Uterus (tissue), 4 donors: Measurements from ENCODE around the gene AP3B1. TPM values are rescaled to one million over a fixed set of nuclear protein-coding genes. Genes with fewer than 3 reads are reported as not detected.

Experiments used
- DNase-seq, 2 donors: peaks; one replicate each; pipeline ENCODE4 v3.0.0-alpha.2; 2019 to 2020
- H3K27ac ChIP-seq, 2 donors: fragments of 200-600 bp; sonication (generic); 1 replicate in 1 of 2; 2 replicates in 1 of 2; pipeline ENCODE4 v1.5.1; 2016 to 2018
- H3K27me3 ChIP-seq, 2 donors: fragments of 200-600 bp; sonication (generic); one replicate each; pipeline ENCODE4 v1.5.1; 2018 to 2019; ENCODE audit warnings: control low read depth in 1 of 2
- H3K36me3 ChIP-seq, 2 donors: fragments of 200-600 bp; sonication (generic); one replicate each; pipeline ENCODE4 v1.5.1; 2019; ENCODE audit warnings: control low read depth in 1 of 2
- H3K4me1 ChIP-seq, 2 donors: fragments of 200-600 bp; sonication (generic); one replicate each; pipeline ENCODE4 v1.5.1; 2018 to 2019; ENCODE audit warnings: control low read depth in 1 of 2
- H3K4me3 ChIP-seq, 2 donors: fragments of 200-600 bp; sonication (generic); 1 replicate in 1 of 2; 2 replicates in 1 of 2; pipeline ENCODE4 v1.5.1; 2018 to 2019; ENCODE audit warnings: mild to moderate bottlenecking in 1 of 2
- H3K9me3 ChIP-seq, 2 donors: fragments of 200-600 bp; sonication (generic); one replicate each; pipeline ENCODE4 v1.5.1; 2019; ENCODE audit warnings: control low read depth in 1 of 2
- POLR2A ChIP-seq, 2 donors: fragments of 450-650 bp; IDR thresholded peaks; one replicate each; pipeline ENCODE4 v1.6.1; 2016; ENCODE audit warnings: antibody characterized with exemption in 2 of 2, mild to moderate bottlenecking in 1 of 2, moderate library complexity in 1 of 2
- intact Hi-C: fragments of 100-400 bp; cut with DNase I; formaldehyde crosslinking; loops from one replicate; pipeline ENCODE4 v1.15.1; 2023; ENCODE audit warnings: low total_unique reads
- total RNA-seq, 4 donors: library from RNA; depleted of rRNA in 3 of 4; stranded (reverse); fragments of >200 nt in 3 of 4; gene quantifications; one replicate each; pipeline versions ENCODE4 v1.1.0 to v1.2.4, GENCODE V29; 2014 to 2023
- TF ChIP-seq, protein P1 (sequence below), 4 experiments: fragments of 200-600 bp in 2 of 4; fragments of 450-650 bp in 2 of 4; sonication (generic) in 2 of 4; IDR thresholded peaks; one replicate each; pipeline ENCODE4 v1.5.1; 2016 to 2019; ENCODE audit warnings: antibody characterized with exemption in 4 of 4, mild to moderate bottlenecking in 2 of 4, moderate library complexity in 1 of 4
- donor health status: DM: yes; HTN: yes; CAD: no.

The AP3B1 gene
- total RNA-seq, 4 donors from 2014 or later, result 15.9 to 67.1 (median 33.4) TPM

DNA sequence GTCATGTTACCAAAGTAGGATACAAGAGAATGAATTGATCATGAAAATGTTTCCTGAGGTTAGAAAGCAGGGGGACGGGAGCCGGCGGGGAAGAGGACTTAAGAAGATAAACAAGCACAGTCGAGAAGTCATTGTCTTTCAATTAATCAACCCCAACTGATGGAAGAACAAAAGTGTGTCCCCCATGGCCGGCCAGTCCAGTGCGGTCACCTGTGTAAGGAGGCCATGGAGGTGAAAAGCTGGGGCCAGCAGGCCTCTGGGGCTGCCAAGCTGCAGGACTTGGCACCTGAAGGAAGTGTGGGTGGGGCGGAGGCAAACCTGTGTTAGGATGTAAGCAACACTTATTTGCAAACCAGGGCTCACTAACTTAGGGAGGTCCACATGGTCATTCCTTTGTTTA lies 295.1 kb downstream of the AP3B1 start:
- Histone ChIP-seq H3K4me3 (no peak overlapping the region), H3K4me1 (no peaks in the 10 kb centered on the region), H3K36me3 (no peaks in the 10 kb centered on the region), H3K27me3 (no peaks in the 10 kb centered on the region), H3K27ac (no peak overlapping the region), H3K9me3 (no peaks in the 10 kb centered on the region)
- DNase-seq, result no peak
- intact Hi-C loops, result no loop called here
- TF ChIP-seq POLR2A (IDR thresholded peaks at IDR 0.05), result no peak
- TF ChIP-seq, protein P1, sequence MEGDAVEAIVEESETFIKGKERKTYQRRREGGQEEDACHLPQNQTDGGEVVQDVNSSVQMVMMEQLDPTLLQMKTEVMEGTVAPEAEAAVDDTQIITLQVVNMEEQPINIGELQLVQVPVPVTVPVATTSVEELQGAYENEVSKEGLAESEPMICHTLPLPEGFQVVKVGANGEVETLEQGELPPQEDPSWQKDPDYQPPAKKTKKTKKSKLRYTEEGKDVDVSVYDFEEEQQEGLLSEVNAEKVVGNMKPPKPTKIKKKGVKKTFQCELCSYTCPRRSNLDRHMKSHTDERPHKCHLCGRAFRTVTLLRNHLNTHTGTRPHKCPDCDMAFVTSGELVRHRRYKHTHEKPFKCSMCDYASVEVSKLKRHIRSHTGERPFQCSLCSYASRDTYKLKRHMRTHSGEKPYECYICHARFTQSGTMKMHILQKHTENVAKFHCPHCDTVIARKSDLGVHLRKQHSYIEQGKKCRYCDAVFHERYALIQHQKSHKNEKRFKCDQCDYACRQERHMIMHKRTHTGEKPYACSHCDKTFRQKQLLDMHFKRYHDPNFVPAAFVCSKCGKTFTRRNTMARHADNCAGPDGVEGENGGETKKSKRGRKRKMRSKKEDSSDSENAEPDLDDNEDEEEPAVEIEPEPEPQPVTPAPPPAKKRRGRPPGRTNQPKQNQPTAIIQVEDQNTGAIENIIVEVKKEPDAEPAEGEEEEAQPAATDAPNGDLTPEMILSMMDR (IDR thresholded peaks at IDR 0.05), result no peak

DNA sequence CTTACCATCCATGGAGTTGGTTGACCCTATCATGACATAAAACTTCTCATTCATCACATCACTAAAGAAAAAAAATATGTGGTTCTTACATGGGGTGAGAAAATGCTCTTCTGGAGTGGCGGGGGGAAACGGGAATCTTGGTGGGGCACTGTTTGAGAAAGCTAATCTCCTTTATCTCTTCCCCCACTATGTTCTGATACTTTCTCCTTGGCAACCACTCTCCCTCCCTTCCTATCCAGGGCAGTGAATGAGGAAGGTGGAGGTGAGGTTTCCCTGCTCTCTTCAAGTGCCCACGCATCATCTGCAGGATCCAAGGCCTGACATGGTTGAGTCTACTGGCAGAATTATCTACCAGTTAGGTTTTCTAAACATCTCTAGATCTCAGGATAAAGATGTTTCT lies 297.6 kb downstream of the AP3B1 start:
- intact Hi-C loops, result no loop called here
- TF ChIP-seq, protein P1 (IDR thresholded peaks at IDR 0.05), result no peak
- TF ChIP-seq POLR2A (IDR thresholded peaks at IDR 0.05), result no peak
- Histone ChIP-seq H3K27me3 (no peaks in the 10 kb centered on the region), H3K4me3 (no peak overlapping the region), H3K9me3 (no peaks in the 10 kb centered on the region), H3K27ac (no peak overlapping the region), H3K4me1 (no peaks in the 10 kb centered on the region), H3K36me3 (no peaks in the 10 kb centered on the region)
- no peak for DNase-seq

DNA sequence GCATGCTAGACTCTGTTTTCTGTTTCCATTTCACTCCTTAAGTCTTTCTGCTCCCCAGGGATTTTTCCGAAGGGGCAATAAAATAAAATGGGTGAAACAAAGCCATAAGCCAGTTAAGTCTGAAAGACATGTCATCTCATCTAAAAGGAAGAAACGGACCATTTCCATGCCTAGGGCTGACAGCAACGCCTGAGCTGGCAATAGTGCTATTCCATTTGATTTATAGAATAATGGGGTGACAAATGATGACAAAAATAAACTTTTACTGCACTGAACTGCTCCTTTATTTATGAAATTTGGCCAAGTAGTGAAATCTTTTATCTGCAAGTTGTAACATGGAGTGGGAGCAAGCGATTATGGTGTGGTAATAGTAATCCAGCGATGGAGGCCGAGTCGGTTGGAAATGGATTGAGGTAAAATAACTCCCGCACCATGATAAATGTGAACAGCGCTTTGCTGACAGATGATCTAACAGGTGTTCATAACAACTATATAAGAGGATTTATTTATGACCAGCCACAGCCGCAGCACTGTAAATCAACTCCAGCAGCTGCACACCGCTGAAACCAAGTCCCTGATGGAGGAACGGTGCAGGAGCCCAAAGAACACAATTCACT lies 298.6 kb downstream of the AP3B1 start:
- H3K9me3 ChIP-seq, result no peaks in the 10 kb centered on the region
- H3K27ac ChIP-seq, result peak overlapping the region in 1 of 2 donors; percentile 2
- no peak for TF ChIP-seq POLR2A (IDR thresholded peaks at IDR 0.05)
- H3K4me3 ChIP-seq, result no peak overlapping the region
- no peaks in the 10 kb centered on the region for H3K4me1 ChIP-seq
- intact Hi-C loops, result no loop called here
- peak; percentile 28 to 39 for DNase-seq
- H3K27me3 ChIP-seq, result no peaks in the 10 kb centered on the region
- H3K36me3 ChIP-seq, result no peaks in the 10 kb centered on the region

DNA sequence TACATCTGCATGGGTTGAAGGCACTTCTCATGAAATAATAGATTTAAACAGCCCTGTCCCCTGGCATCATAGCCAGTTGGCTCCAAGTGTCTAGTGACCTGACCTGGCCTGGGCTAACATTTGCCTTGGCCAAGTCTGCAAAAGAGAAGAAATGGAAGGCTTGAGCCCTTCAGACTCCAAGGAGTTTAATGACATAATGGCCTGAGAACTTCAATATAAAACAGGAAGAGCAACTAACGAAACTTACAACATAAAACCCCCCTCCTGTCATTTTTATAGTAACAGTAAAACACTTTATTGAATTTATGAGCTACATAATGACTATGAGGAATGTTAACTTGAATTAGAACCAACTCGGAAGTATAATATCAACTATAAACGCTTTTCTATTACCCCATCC lies 299.6 kb downstream of the AP3B1 start:
- no peaks in the 10 kb centered on the region for H3K9me3 ChIP-seq
- H3K4me1 ChIP-seq, result no peaks in the 10 kb centered on the region
- TF ChIP-seq POLR2A (IDR thresholded peaks at IDR 0.05), result no peak
- TF ChIP-seq, protein P1 (IDR thresholded peaks at IDR 0.05), result no peak
- peak overlapping the region in 1 of 2 donors; percentile 2 for H3K27ac ChIP-seq
- H3K4me3 ChIP-seq, result no peak overlapping the region
- DNase-seq, result no peak
- H3K27me3 ChIP-seq, result no peaks in the 10 kb centered on the region
- intact Hi-C loops, result no loop called here
- no peaks in the 10 kb centered on the region for H3K36me3 ChIP-seq

DNA sequence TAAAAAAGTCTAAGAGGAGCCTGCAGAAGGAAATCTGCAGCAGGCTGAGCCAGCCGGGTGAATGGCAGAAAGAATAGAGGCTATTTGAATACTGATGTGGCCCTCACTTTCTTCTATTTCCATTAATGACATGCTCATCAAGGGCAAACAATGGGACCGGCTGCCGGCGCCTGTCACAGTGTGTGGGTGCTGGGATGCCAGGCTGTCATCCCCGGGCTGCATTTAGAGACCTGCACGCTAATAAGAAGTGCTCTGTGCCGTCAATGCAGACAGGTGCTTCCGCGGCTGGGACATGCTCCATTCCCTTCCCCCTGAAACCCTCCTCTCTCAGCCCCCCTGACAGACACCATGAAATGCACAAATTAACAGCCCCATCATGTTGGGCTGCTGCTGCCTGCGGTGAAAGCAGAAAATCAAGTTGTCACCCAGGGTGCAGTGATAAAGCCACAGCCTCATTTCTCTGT lies 300.6 kb downstream of the AP3B1 start:
- TF ChIP-seq, protein P1 (IDR thresholded peaks at IDR 0.05), result no peak
- no peak for TF ChIP-seq POLR2A (IDR thresholded peaks at IDR 0.05)
- H3K4me3 ChIP-seq, result no peak overlapping the region
- H3K27ac ChIP-seq, result no peak overlapping the region
- no peaks in the 10 kb centered on the region for H3K4me1 ChIP-seq
- H3K27me3 ChIP-seq, result no peaks in the 10 kb centered on the region
- no peaks in the 10 kb centered on the region for H3K9me3 ChIP-seq
- no peaks in the 10 kb centered on the region for H3K36me3 ChIP-seq
- intact Hi-C loops, result no loop called here
- no peak for DNase-seq
